ENCODE results near the gene RAB9A.
"Not testable (repeated sequence)": the region's sequence is repeated elsewhere in the genome, so short reads cannot be mapped to it uniquely, and the experiment has no call there.

RAB9A gene

GRCh38 chrX:13688958-13689740 lies at the start of gene RAB9A:
TSS of gene RAB9A (plus strand) at chrX:13689128. CDS start at chrX:13708747, 19,619 bp downstream.
- DNase-seq: peak; percentile 93

GRCh38 chrX:13641684-13642083 lies 47.2 kb upstream of the RAB9A start:
- DNase-seq: not testable (repeated sequence)

GRCh38 chrX:13645464-13646153 lies 43.3 kb upstream of the RAB9A start:
- no peak for DNase-seq

- DNase-seq: peak; percentile 69
Measured at GRCh38 chrX:13646154-13646549, 42.8 kb upstream of the RAB9A start.

GRCh38 chrX:13647709-13648212 lies 41.2 kb upstream of the RAB9A start:
- DNase-seq: peak; percentile 87

GRCh38 chrX:13648336-13648735 lies 40.6 kb upstream of the RAB9A start:
- not testable (repeated sequence) for DNase-seq

- DNase-seq: no peak
Measured at GRCh38 chrX:13649838-13650237, 39.1 kb upstream of the RAB9A start.

GRCh38 chrX:13650318-13650717 lies 38.6 kb upstream of the RAB9A start:
- DNase-seq: no peak

GRCh38 chrX:13651150-13651549 lies 37.8 kb upstream of the RAB9A start:
- DNase-seq: no peak

- DNase-seq: no peak
Measured at GRCh38 chrX:13652287-13652793, 36.6 kb upstream of the RAB9A start.

- peak; percentile 97 for DNase-seq
Measured at GRCh38 chrX:13652850-13653693, 35.9 kb upstream of the RAB9A start, which contains the start of gene TCEANC. TSS of gene TCEANC (plus strand) at chrX:13653141. CDS start at chrX:13662509, 9,368 bp downstream.

- DNase-seq: no peak
Measured at GRCh38 chrX:13654116-13654515, 34.8 kb upstream of the RAB9A start.

GRCh38 chrX:13655674-13656073 lies 33.3 kb upstream of the RAB9A start:
- DNase-seq: no peak

GRCh38 chrX:13658602-13659001 lies 30.3 kb upstream of the RAB9A start:
- no peak for DNase-seq

- no peak for DNase-seq
Measured at GRCh38 chrX:13659063-13659462, 29.9 kb upstream of the RAB9A start.

- DNase-seq: peak; percentile 62
Measured at GRCh38 chrX:13661735-13662288, 27.1 kb upstream of the RAB9A start.

GRCh38 chrX:13662355-13662791 lies 26.6 kb upstream of the RAB9A start:
- DNase-seq: no peak

- no peak for DNase-seq
Measured at GRCh38 chrX:13664020-13664419, 24.9 kb upstream of the RAB9A start.

GRCh38 chrX:13666836-13667235 lies 22.1 kb upstream of the RAB9A start:
- DNase-seq: no peak

GRCh38 chrX:13667919-13668318 lies 21.0 kb upstream of the RAB9A start:
- no peak for DNase-seq

- peak; percentile 82 for DNase-seq
Measured at GRCh38 chrX:13669246-13669737, 19.6 kb upstream of the RAB9A start.

- not testable (repeated sequence) for DNase-seq
Measured at GRCh38 chrX:13669755-13670154, 19.2 kb upstream of the RAB9A start.
